Stimulated activated effector memory CD8-positive, alpha-beta T cell treated with anti-CD3 and anti-CD28 coated beads, Interleukin-12 subunit alpha, Interleukin-12 subunit beta, amount 100 ng/mL, for 72 hours (primary cell): Measurements from ENCODE around the gene BEAN1.

Source experiments
- ATAC-seq: fragments of 150-1000 bp; cut with Tn5 transposase; 2 replicates; pipeline ENCODE4 v1.10.0; 2021
- DNase-seq, 2 donors: peaks; one replicate each; pipeline ENCODE4 v3.0.0; 2021 to 2022; ENCODE audit warnings: low spot score in 2 of 2
- H3K27ac Mint-ChIP-seq: one replicate; pipeline ENCODE4 v1.8.0; 2022; ENCODE audit warnings: mild to moderate bottlenecking, mixed read lengths
- H3K36me3 Mint-ChIP-seq: one replicate; pipeline ENCODE4 v1.8.0; 2022; ENCODE audit warnings: mild to moderate bottlenecking, mixed read lengths
- H3K4me1 Mint-ChIP-seq: one replicate; pipeline ENCODE4 v1.8.0; 2022; ENCODE audit warnings: mixed read lengths
- H3K4me3 Mint-ChIP-seq: one replicate; pipeline ENCODE4 v1.8.0; 2022; ENCODE audit warnings: mild to moderate bottlenecking, mixed read lengths
- H3K9me3 Mint-ChIP-seq: one replicate; pipeline ENCODE4 v1.8.0; 2022; ENCODE audit warnings: mixed read lengths

The BEAN1 gene

DNA sequence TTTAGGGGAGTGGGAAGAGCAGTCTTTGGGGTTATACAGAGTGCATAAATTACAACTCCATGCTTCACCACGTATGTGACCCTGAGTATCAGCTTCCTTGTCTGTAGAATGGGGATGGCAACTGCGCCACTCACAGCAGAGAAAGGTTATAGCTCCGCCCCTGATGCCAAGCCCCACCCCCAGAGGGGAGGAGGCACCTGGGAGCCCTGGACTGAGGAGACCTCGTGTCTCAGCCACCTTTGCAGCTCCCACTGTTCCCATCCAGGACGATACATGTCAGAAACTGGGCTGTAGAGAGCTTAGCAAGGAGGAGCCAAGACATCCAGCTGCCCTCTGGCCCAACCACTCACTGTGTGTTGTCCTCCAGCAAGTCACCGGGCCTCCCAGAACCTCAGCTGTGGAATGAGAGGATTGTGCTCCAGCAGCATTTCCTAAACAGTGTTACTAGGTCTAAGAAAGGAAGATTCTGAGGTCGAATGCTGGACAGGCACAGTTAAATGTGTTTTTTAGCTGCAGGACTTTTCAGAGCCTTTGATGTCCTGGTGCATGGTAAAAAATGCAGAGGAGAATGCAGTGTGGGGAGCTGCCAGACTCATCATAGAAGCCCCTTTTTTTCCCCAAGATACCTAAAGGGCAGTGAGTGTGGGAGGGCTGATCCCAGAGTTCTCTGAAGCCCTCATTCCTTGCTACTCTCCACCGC is 49.4 kb downstream of the BEAN1 start:
- DNase-seq (peak in 1 of 2 donors; percentile 74), ATAC-seq (no peak)
- H3K27ac Mint-ChIP-seq, result no peak overlapping the region
- H3K9me3 Mint-ChIP-seq, result no peaks in the 10 kb centered on the region
- H3K4me1 Mint-ChIP-seq, result peaks cover 39% of the 10 kb centered on the region
- no peaks in the 10 kb centered on the region for H3K36me3 Mint-ChIP-seq
- H3K4me3 Mint-ChIP-seq, result no peak overlapping the region

GRCh38 chr16:66477028-66477515 is 50.0 kb downstream of the BEAN1 start:
- Mint-ChIP-seq H3K4me3 (no peak overlapping the region), H3K36me3 (no peaks in the 10 kb centered on the region), H3K27ac (peak overlapping the region; percentile 34), H3K4me1 (peaks cover 39% of the 10 kb centered on the region), H3K9me3 (no peaks in the 10 kb centered on the region)
- DNase-seq (no peak), ATAC-seq (no peak)

DNA sequence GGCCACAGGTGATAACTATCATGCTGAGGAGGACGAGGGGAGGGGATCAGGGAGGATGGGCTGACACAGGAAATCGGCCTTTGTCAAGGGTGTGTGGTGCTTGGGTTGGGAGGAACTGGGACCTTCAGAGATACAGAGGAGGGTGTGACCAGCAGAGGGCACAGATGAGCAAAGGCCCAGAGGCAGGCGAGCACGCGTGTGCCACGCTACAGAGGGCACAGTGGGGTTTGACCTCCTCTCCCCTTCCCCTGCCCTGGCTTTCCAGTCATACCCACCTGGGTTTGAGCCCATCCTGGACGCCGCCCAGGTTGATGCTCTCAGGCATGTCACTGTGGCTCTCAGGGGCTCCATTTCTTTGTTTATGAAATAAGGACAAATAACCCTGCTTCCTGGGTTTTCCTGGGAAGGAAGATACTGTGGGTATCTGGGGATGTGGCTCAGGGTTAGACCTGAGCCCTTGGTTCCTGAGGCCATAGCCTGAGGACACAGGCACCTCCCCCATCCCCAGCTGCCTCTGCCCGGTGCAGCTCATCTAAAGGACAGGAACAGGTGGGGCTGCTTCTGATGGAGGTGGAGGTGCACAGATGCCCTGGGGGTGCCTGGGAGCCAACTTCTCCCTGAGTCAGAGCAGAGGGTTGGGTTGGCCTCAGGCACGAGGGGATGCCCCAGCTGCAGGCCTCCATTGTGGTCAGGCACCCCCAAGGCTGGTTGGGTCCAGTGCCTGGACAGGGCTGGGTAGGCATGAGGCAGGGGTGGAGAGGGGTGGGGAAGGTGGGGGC is 51.8 kb downstream of the BEAN1 start:
- no peaks in the 10 kb centered on the region for H3K9me3 Mint-ChIP-seq
- DNase-seq (peak; percentile 68 to 89), ATAC-seq (peak; percentile 84)
- H3K4me1 Mint-ChIP-seq, result peaks cover 45% of the 10 kb centered on the region
- peak overlapping the region; percentile 72 for H3K27ac Mint-ChIP-seq
- H3K36me3 Mint-ChIP-seq, result no peaks in the 10 kb centered on the region
- H3K4me3 Mint-ChIP-seq, result no peak overlapping the region

DNA sequence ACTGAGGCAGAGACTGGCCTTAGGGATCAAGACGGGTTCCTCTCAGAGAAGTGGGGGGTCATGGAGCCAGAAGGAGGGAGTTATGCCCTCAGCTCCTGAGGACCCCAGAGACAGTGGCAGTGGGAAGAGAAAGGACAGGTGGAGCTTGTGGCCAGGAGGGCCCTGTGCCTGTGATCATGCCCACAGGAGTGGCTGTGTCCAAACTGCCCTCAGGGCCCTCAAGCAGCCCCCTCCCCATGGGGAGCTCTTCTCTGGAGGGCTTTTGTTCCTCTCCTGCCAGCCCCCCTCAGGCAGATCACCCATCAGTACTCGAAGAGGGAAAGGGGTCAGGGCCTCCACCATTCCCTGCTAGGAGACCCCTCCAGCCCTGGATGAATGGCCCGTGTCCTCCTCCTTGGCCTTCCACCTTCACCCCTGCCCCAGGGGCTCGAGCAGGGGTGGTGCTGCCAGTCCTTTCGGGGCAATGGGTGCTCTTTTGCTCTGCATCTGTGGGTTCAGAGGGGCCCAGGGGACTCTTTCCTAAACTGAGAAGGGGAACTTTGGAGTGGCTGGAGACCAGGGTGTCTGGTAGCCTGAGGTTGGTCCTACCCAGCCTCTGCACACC is 52.7 kb downstream of the BEAN1 start:
- no peaks in the 10 kb centered on the region for H3K9me3 Mint-ChIP-seq
- H3K36me3 Mint-ChIP-seq, result no peaks in the 10 kb centered on the region
- H3K4me3 Mint-ChIP-seq, result no peak overlapping the region
- DNase-seq (no peak), ATAC-seq (no peak)
- no peak overlapping the region for H3K27ac Mint-ChIP-seq
- H3K4me1 Mint-ChIP-seq, result peaks cover 44% of the 10 kb centered on the region

DNA sequence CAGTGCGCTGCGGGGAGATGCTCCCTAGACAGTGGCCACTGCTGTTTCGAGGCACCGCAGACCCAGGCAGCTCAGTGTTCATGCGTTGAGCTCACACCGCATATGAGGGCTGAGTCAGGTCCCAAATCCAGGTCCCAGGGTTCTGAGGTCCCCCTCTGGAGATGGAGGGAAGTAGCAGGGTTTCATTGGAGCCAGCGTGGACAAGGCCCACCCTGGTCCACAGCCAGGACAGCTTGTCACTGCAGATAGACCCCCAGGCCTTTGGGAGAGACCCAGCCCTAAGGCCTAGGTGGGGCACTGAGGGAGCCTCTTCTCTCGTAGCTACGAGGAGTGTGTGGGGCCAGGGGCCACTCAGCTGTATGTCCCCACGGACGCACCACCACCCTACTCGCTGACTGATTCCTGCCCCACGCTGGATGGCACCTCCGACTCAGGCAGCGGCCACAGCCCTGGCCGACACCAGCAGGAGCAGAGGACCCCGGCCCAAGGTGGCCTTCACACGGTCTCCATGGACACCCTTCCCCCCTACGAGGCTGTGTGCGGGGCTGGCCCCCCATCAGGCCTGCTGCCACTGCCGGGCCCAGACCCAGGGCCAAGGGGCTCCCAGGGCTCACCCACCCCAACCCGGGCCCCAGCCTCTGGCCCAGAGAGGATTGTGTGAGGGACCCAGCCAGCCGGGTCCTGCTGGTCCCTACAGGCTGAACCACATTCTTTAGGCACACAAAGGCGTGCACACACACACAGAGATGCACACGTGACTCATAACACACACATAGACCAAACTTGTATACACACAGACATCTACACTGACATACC is 53.4 kb downstream of the BEAN1 start:
- Mint-ChIP-seq H3K9me3 (no peaks in the 10 kb centered on the region), H3K4me1 (peaks cover 37% of the 10 kb centered on the region), H3K27ac (peak overlapping the region; percentile 48), H3K36me3 (no peaks in the 10 kb centered on the region), H3K4me3 (no peak overlapping the region)
- DNase-seq, result no peak
- no peak for ATAC-seq

GRCh38 chr16:66481081-66481942 is 54.2 kb downstream of the BEAN1 start:
- Mint-ChIP-seq H3K9me3 (no peaks in the 10 kb centered on the region), H3K27ac (peak overlapping the region; percentile 48), H3K4me1 (peaks cover 35% of the 10 kb centered on the region), H3K36me3 (no peaks in the 10 kb centered on the region), H3K4me3 (no peak overlapping the region)
- no peak for DNase-seq
- no peak for ATAC-seq

- Mint-ChIP-seq H3K4me3 (no peak overlapping the region), H3K36me3 (no peaks in the 10 kb centered on the region), H3K27ac (no peak overlapping the region), H3K4me1 (peaks cover 35% of the 10 kb centered on the region), H3K9me3 (no peaks in the 10 kb centered on the region)
- DNase-seq (no peak), ATAC-seq (no peak)
Measured at GRCh38 chr16:66481943-66482390, 54.9 kb downstream of the BEAN1 start.

- peak; percentile 67 to 85 for DNase-seq
- peak overlapping the region; percentile 30 for H3K4me3 Mint-ChIP-seq
Measured at GRCh38 chr16:66483689-66484452, 56.8 kb downstream of the BEAN1 start.

DNA sequence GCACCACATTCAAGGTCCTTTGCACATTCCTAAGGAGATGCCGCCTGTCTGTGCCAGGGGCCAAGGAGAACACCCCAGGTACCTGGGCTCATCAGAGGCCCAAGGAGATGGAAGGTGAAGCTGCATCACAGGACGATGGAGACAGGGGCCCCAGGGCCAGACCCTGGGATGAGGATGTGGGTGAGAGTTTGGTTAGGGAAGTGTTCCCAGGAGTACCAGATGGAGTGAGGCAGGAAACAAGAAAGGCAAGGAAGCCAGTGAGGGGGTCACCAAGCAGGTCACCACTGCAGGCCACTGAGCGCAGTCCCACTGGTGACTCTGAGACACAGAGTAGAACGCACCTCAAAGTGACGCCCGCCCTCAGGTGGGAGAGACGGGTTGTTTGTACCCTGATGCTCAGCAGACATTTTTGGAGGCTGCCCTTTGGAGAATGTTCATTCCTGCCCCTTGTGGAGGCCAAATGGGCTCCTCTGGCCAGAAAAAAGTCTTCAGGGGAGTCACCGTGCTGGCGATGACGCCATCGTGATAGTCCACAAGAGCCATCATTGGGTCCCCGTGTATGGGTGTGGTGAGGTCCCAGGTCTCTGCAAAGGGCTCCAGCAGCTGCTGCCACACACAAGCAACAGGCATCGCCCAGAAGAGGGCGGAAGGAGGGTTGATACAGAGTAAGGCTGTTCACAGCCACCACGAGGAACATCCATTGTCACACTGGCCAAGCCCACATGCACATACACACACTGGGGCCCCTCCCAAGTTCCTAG is 57.5 kb downstream of the BEAN1 start:
- Mint-ChIP-seq H3K4me1 (peaks cover 17% of the 10 kb centered on the region), H3K9me3 (no peaks in the 10 kb centered on the region), H3K4me3 (no peak overlapping the region), H3K27ac (peak overlapping the region; percentile 40), H3K36me3 (no peaks in the 10 kb centered on the region)
- no peak for ATAC-seq
- DNase-seq, result no peak

More at GRCh38 chr16:66483689-66484452, 56.8 kb downstream of the BEAN1 start:
- ATAC-seq, result peak; percentile 73
- Mint-ChIP-seq H3K27ac (peak overlapping the region; percentile 40), H3K9me3 (no peaks in the 10 kb centered on the region), H3K4me1 (peaks cover 20% of the 10 kb centered on the region), H3K36me3 (no peaks in the 10 kb centered on the region)

- Mint-ChIP-seq H3K4me3 (no peak overlapping the region), H3K36me3 (no peaks in the 10 kb centered on the region), H3K9me3 (no peaks in the 10 kb centered on the region), H3K4me1 (peaks cover 17% of the 10 kb centered on the region), H3K27ac (peak overlapping the region; percentile 45)
- ATAC-seq (no peak), DNase-seq (no peak)
Measured at GRCh38 chr16:66485376-66485775, 58.3 kb downstream of the BEAN1 start.

DNA sequence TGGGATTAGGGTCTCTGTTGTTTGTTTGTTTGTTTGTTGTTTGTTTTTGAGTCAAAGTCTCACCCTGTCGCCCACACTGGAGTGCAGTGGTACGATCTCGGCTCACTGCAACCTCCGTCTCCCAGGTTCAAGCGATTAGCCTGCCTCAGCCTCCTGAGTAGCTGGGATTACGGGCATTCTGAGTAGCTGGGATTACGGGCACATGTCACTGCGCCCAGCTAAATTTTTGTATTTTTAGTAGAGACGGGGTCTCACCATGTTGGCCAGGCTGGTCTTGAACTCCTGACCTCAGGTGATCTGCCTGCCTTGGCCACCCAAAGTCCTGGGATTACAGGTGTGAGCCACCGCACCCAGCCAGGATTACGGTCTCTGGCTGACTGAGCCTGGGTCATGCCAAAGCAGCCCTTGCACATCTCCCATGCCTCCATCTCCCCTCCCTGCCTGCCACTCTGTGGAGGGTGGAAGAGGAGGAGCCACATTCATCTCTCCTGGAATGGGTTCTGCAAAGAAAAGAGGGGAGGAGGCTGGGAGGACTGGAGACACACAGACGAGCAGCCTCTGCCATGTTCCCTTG is 59.2 kb downstream of the BEAN1 start:
- no peak overlapping the region for H3K4me3 Mint-ChIP-seq
- DNase-seq (no peak), ATAC-seq (no peak)
- H3K27ac Mint-ChIP-seq, result peak overlapping the region; percentile 68
- H3K9me3 Mint-ChIP-seq, result no peaks in the 10 kb centered on the region
- no peaks in the 10 kb centered on the region for H3K36me3 Mint-ChIP-seq
- peaks cover 24% of the 10 kb centered on the region for H3K4me1 Mint-ChIP-seq

DNA sequence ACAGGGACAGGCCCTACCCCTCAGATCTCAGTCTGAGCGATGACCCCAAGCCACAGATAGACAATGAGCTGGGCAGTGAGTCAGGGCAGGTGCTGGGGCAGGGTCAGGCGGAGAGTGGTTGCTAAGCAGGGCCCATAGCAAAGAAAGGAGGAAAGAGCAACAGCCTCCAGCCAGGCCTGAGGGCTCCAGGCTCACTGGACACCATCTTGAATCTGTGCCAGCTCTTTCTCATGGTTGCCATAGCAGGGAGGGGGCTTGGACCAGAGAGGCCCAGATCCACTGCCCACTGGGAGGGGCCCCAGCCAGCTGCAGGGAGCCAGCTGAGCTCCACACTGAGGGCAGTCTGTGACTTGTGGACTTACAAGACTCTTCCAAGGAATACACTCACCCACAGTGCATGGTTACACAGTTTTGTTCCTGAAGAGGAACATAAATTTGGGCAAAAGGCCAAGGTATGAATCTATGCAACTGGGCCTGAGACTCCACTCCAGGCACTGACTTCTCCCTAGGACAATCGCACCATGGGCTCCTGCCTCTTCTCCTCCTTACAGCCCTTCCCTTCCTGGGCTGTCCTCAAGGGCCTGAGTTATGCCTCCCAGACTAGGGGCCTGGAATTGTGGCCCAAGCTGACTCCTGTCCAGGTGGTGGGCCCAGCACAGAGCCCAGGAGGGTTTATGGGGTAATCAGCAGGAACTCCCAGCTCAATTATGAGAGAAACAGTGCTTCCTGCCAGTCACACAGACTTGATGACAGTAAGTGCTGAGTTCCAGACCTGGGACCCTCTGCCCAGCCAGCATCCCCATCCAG is 59.9 kb downstream of the BEAN1 start:
- no peaks in the 10 kb centered on the region for H3K9me3 Mint-ChIP-seq
- no peak for DNase-seq
- H3K4me1 Mint-ChIP-seq, result peaks cover 24% of the 10 kb centered on the region
- peak; percentile 60 for ATAC-seq
- H3K36me3 Mint-ChIP-seq, result no peaks in the 10 kb centered on the region
- peak overlapping the region; percentile 68 for H3K27ac Mint-ChIP-seq
- no peak overlapping the region for H3K4me3 Mint-ChIP-seq
